ENCODE measurements around the gene VSTM2L. TPM values are rescaled to one million over a fixed set of nuclear protein-coding genes. Genes with fewer than 3 reads are reported as not detected.

The VSTM2L gene
- total RNA-seq, 1 donor from 2014 or later: 7.3 TPM

- no peak overlapping the region for H3K27ac Mint-ChIP-seq (ENCODE audit: unreplicated experiment)
- no peaks in the 10 kb centered on the region for H3K4me1 Mint-ChIP-seq (ENCODE audit: low read depth)
- H3K36me3 Mint-ChIP-seq (ENCODE audit: low read depth): peaks cover 3% of the 10 kb centered on the region
- DNase-seq (ENCODE audit: low spot score): no peak
- H3K27me3 Mint-ChIP-seq (ENCODE audit: low read depth): peaks cover 2% of the 10 kb centered on the region
- no peaks in the 10 kb centered on the region for H3K9me3 Mint-ChIP-seq (ENCODE audit: low read depth)
- TF ChIP-seq CTCF (IDR thresholded peaks at IDR 0.05): no peak
- no peak overlapping the region for H3K4me3 Mint-ChIP-seq (ENCODE audit: unreplicated experiment)
These were observed 22.0 kb upstream of the VSTM2L start for GRCh38 chr20:37880726-37881591.

- Mint-ChIP-seq H3K27ac (ENCODE audit: unreplicated experiment) (no peak overlapping the region), H3K36me3 (ENCODE audit: low read depth) (peaks cover 1% of the 10 kb centered on the region), H3K4me1 (ENCODE audit: low read depth) (no peaks in the 10 kb centered on the region), H3K4me3 (ENCODE audit: unreplicated experiment) (no peak overlapping the region), H3K27me3 (ENCODE audit: low read depth) (peaks cover 2% of the 10 kb centered on the region), H3K9me3 (ENCODE audit: low read depth) (no peaks in the 10 kb centered on the region)
- TF ChIP-seq CTCF (IDR thresholded peaks at IDR 0.05): no peak
- DNase-seq (ENCODE audit: low spot score): no peak
These were observed 21.2 kb upstream of the VSTM2L start for GRCh38 chr20:37881601-37882343.

- Mint-ChIP-seq H3K4me1 (ENCODE audit: low read depth) (no peaks in the 10 kb centered on the region), H3K9me3 (ENCODE audit: low read depth) (no peaks in the 10 kb centered on the region), H3K27me3 (ENCODE audit: low read depth) (peaks cover 10% of the 10 kb centered on the region), H3K27ac (ENCODE audit: unreplicated experiment) (no peak overlapping the region), H3K36me3 (ENCODE audit: low read depth) (peaks cover 1% of the 10 kb centered on the region), H3K4me3 (ENCODE audit: unreplicated experiment) (no peak overlapping the region)
- no peak for TF ChIP-seq CTCF (IDR thresholded peaks at IDR 0.05)
- no peak for DNase-seq (ENCODE audit: low spot score)
These were observed 19.8 kb upstream of the VSTM2L start for GRCh38 chr20:37882961-37883712.

DNA sequence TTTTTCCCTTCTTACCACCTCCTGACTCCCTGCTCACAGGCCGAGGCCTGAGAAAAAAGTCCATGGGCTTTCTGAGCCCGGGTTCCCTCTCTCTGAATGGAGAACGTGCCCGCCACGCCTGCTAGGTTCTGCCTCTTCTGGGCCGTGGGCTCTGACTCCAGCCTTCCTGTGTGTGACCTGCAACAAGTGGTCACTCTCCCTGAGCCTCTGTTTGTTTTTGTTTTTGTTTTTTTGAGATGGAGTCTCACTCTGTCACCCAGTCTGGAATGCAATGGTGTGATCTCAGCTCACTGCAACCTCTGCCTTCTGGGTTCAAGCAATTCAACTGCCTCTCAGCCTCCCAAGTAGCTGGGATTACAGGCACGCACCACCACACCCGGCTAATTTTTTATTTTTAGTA is 17.9 kb upstream of the VSTM2L start:
- no peak for TF ChIP-seq CTCF (IDR thresholded peaks at IDR 0.05)
- peaks cover 1% of the 10 kb centered on the region for H3K36me3 Mint-ChIP-seq (ENCODE audit: low read depth)

More for the DNA sequence above, 17.9 kb upstream of the VSTM2L start:
- Mint-ChIP-seq H3K4me3 (ENCODE audit: unreplicated experiment) (no peak overlapping the region), H3K9me3 (ENCODE audit: low read depth) (no peaks in the 10 kb centered on the region), H3K27ac (ENCODE audit: unreplicated experiment) (no peak overlapping the region), H3K27me3 (ENCODE audit: low read depth) (peaks cover 10% of the 10 kb centered on the region), H3K4me1 (ENCODE audit: low read depth) (no peaks in the 10 kb centered on the region)
- DNase-seq (ENCODE audit: low spot score): no peak
